ENCODE results near the gene ZNF511.

ZNF511 gene

GRCh38 chr10:133353202-133353959 is 44.7 kb downstream of the ZNF511 start:
- DNase-seq (ENCODE audit: low read depth in 2 of 2), result no peak

- no peak for DNase-seq (ENCODE audit: low read depth in 2 of 2)
These were observed 45.4 kb downstream of the ZNF511 start for GRCh38 chr10:133353988-133354605.

- DNase-seq (ENCODE audit: low read depth in 2 of 2), result no peak
These were observed 46.0 kb downstream of the ZNF511 start for GRCh38 chr10:133354672-133355240.

- DNase-seq (ENCODE audit: low read depth in 2 of 2), result no peak
These were observed 46.6 kb downstream of the ZNF511 start for GRCh38 chr10:133355266-133355665.

GRCh38 chr10:133355991-133356390 is 47.3 kb downstream of the ZNF511 start:
- no peak for DNase-seq (ENCODE audit: low read depth in 2 of 2)

- no peak for DNase-seq (ENCODE audit: low read depth in 2 of 2)
These were observed 48.0 kb downstream of the ZNF511 start for GRCh38 chr10:133356549-133357284.

GRCh38 chr10:133357285-133358161 is 48.8 kb downstream of the ZNF511 start, which contains the start of gene FUOM:
TSS of gene FUOM (minus strand) at chr10:133358019. CDS start at chr10:133358007, 12 bp downstream.
- peak; percentile 51 to 67 for DNase-seq (ENCODE audit: low read depth in 2 of 2)

GRCh38 chr10:133358162-133358924 is 49.6 kb downstream of the ZNF511 start:
- no peak for DNase-seq (ENCODE audit: low read depth in 2 of 2)

- no peak for DNase-seq (ENCODE audit: low read depth in 2 of 2)
These were observed 50.2 kb downstream of the ZNF511 start for GRCh38 chr10:133358925-133359310.

GRCh38 chr10:133359554-133359971 is 50.8 kb downstream of the ZNF511 start:
- no peak for DNase-seq (ENCODE audit: low read depth in 2 of 2)

GRCh38 chr10:133359972-133360610 is 51.4 kb downstream of the ZNF511 start:
- no peak for DNase-seq (ENCODE audit: low read depth in 2 of 2)

GRCh38 chr10:133361227-133361626 is 52.5 kb downstream of the ZNF511 start:
- no peak for DNase-seq (ENCODE audit: low read depth in 2 of 2)

GRCh38 chr10:133361773-133362441 is 53.2 kb downstream of the ZNF511 start:
- no peak for DNase-seq (ENCODE audit: low read depth in 2 of 2)

Measured in stimulated activated CD4-positive, alpha-beta T cell treated with anti-CD3 and anti-CD28 coated beads, Interleukin-1b, Interleukin-23, amount 100 ng/mL, for 4 hours (primary cell).